ENCODE results near the gene PDE11A. TPM values are rescaled to one million over a fixed set of nuclear protein-coding genes. Genes with fewer than 3 reads are reported as not detected.

The PDE11A gene
- total and polyA plus RNA-seq, 2 of the 8 experiments (the other 6 are each of a cell fraction or from before 2014, with no cell fraction given) = 0.19 to 0.23 TPM

- TF ChIP-seq GTF2F1 (IDR thresholded peaks at IDR 0.05; ENCODE audit: borderline replicate concordance, low read depth, low read length) = no peak
- TF ChIP-seq CHD7 (IDR thresholded peaks at IDR 0.05; ENCODE audit: insufficient replicate concordance, low read length) = no peak
- TF ChIP-seq POLR2AphosphoS5 (IDR thresholded peaks at IDR 0.05; ENCODE audit: low read depth, low read length) = no peak
- no peak for TF ChIP-seq SIRT6 (IDR thresholded peaks at IDR 0.05; ENCODE audit: low read length)
- no peak for TF ChIP-seq ATF2 (IDR thresholded peaks at IDR 0.05; ENCODE audit: low read length)
These were observed 433.2 kb downstream of the PDE11A start (continued) for GRCh38 chr2:177639262-177639914.

Measured in H1 (cell line).